GM18505 (cell line): ENCODE data around the gene TGM2.

Experiments
- ATAC-seq: cut with Tn5 transposase; IDR thresholded peaks from one replicate; pipeline ENCODE4 v1.9.1; 2021; ENCODE audit not compliant: unreplicated experiment
- POLR2A ChIP-seq: IDR thresholded peaks from 4 replicates; pipeline ENCODE4 v1.6.1; 2011; ENCODE audit warnings: borderline replicate concordance; ENCODE audit not compliant: insufficient read depth, insufficient read length; ENCODE audit errors: extremely low read depth

Gene TGM2

DNA sequence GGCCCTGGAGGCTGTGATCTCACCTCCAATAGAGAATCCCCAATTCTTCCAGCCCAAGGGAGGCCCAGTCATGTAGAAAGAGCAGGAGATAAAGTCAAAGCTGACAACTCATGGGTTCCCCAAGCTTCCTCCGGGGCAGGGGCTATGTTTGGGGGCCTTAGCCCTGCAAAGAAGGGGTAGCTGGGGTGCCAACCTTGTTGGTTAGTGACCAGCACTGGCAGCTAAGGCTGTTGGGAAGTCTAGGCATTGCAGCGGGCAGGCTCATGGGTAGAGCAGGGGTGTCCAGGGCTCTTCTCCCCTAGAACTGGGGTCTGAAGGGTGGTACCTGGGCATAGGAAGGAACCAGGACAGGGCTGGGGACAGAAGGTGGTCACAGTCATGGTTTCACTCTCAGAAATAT, 36.4 kb downstream of the TGM2 start:
- ATAC-seq, result no peak

GRCh38 chr20:38127920-38128528, 37.0 kb downstream of the TGM2 start:
- ATAC-seq, result no peak
- TF ChIP-seq POLR2A, result no peak

More for the DNA sequence above, 36.4 kb downstream of the TGM2 start:
- no peak for TF ChIP-seq POLR2A

GRCh38 chr20:38126932-38127621, 38.0 kb downstream of the TGM2 start:
- ATAC-seq, result no peak
- no peak for TF ChIP-seq POLR2A

GRCh38 chr20:38126146-38126921, 38.7 kb downstream of the TGM2 start:
- ATAC-seq, result no peak
- TF ChIP-seq POLR2A, result no peak

GRCh38 chr20:38125157-38126056, 39.7 kb downstream of the TGM2 start:
- no peak for TF ChIP-seq POLR2A
- no peak for ATAC-seq

GRCh38 chr20:38123021-38123587, 42.0 kb downstream of the TGM2 start:
- ATAC-seq, result no peak
- no peak for TF ChIP-seq POLR2A

DNA sequence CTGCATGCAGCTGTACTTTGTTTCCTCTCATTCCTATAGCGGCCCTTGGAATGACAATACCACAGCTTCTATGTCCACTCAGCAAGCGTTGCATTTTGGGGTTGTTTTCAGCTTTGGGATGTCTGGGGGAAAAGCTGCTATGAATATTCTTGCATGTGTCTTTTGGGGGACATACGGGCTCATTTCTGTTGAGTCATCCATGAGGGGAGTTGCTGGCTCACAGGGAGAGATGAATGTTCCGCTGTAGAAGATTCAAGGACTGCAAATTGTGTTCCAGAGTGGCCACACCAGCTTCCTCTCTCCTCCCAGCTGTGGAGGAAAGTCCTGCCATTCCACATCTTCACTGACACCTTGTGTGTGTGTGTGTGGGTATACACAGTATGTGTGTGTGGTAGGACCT, 43.3 kb downstream of the TGM2 start:
- TF ChIP-seq POLR2A, result no peak
- no peak for ATAC-seq

DNA sequence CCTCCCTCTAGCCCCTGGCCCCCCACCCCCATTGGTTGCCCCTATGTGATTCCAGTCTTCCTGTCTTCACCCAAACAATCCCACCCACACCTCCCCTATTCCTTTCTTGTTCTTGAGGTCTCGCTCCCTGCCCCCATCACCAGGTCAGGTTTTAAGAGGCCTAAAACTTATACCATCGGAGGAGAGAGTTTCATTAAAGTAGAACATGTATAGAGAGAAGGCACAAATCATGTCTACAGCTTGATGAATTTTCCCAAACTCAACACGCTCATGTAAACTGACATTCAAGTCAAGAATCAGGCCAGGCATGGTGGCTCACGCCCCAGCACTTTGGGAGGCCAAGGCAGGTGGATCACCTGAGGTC, 44.5 kb downstream of the TGM2 start:
- ATAC-seq, result no peak
- no peak for TF ChIP-seq POLR2A

- no peak for ATAC-seq
- TF ChIP-seq POLR2A, result no peak
These were observed 45.6 kb downstream of the TGM2 start for GRCh38 chr20:38119446-38119845.

DNA sequence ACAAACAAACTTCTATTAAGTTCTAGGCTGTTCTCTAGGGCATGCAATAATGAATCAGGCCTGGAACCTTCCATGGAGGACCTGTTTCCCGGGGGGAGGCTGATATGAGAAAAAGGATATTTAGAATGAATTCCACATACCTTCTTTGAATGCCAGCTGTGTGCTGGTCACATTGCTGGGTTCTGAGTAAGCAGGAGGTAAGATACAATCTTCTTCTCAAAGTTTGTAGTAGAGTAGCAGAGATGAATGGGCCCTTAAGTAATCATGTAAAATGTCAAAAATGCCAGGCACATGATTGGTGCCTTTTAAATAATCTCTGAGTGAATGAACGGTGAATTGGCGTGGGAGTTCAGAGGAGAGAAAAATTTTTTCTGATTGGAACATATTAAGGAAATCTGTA, 47.4 kb downstream of the TGM2 start:
- no peak for TF ChIP-seq POLR2A
- no peak for ATAC-seq

GRCh38 chr20:38117205-38117604, 47.9 kb downstream of the TGM2 start:
- TF ChIP-seq POLR2A, result no peak
- ATAC-seq, result no peak

- no peak for ATAC-seq
These were observed 48.5 kb downstream of the TGM2 start for GRCh38 chr20:38116409-38117165.

More at GRCh38 chr20:38116409-38117165, 48.5 kb downstream of the TGM2 start:
- no peak for TF ChIP-seq POLR2A
